ENCODE data around the gene SKOR1. TPM values are rescaled to one million over a fixed set of nuclear protein-coding genes. Genes with fewer than 3 reads are reported as not detected.

Gene SKOR1
- total and polyA plus RNA-seq, 2 of the 13 experiments (the other 11 are each of a cell fraction or from before 2014, with no cell fraction given) = 0.09 to 0.11 TPM

DNA sequence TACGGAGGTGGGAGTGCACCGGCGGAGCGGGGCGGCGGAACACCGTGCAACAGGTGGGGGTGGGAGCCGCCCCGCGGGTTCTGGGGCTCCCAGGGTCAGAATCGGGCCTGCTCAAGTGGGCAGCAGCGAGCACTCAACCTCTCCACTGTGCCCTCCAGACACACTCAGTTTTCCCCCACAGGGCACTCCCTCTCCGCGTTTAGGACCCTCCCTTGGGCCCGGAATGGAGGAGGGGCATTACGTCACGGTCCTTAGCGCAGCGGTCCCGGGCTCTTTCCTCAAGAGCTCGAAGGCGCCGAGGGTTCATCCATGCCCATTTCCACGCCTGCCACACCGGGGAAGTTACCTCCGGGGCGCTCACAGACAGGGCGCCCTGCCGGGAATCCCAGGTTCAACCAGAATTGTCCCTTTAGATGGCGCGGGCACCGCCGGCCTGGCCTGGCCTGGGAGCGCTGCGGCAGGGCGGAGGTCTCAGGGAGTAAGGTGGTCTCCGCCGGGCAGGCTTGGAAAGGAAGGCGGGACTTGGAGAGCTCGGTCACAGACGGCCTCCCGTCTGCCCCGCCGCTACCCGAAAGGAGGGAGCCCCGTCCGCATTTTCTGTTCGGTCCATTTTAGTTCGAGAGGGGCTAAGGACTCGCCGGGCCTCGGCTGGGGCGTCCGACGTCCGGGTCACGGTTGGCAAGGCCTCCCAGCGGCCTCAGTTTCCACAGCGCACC is 9.4 kb downstream of the SKOR1 start:
- no peaks in the 10 kb centered on the region for H4K20me1 ChIP-seq (ENCODE audit: insufficient read depth, low read length)
- H3K27ac ChIP-seq (ENCODE audit: extremely low read length, insufficient read depth, low read length) = no peak overlapping the region
- H3K4me1 ChIP-seq (ENCODE audit: insufficient read depth, low read length) = peaks cover 52% of the 10 kb centered on the region
- intact Hi-C loops (cut with micrococcal nuclease; ENCODE audit: unreplicated experiment) = loop anchor here (5.0 kb wide), 2 partner anchors 292 to 527 kb away; partner anchors contain the start of gene MAP2K5
- H3K9me3 ChIP-seq (ENCODE audit: low read length) = no peaks in the 10 kb centered on the region
- ATAC-seq (peak; percentile 8; the same call in 2 of the 3 replicates), FAIRE-seq (no peak), DNase-seq (ENCODE audit: low spot score) (no peak)
- no peaks in the 10 kb centered on the region for H3K36me3 ChIP-seq (replicated peaks in 1 of 2; ENCODE audit: control insufficient read depth in 1 of 2, insufficient read depth in 2 of 2, low read length in 2 of 2)
- peak overlapping the region; percentile 85 for H3K4me2 ChIP-seq (ENCODE audit: low read depth, low read length)
- no peak overlapping the region for H2AFZ ChIP-seq (ENCODE audit: low read length)
- BruUV-seq (replicated peaks) = no TSS peak
- H3K27me3 ChIP-seq (ENCODE audit: control insufficient read depth in 1 of 2, insufficient read depth in 2 of 2, low read length in 2 of 2) = peaks cover 5 to 58% of the 10 kb centered on the region in 2 experiments
- H3K9ac ChIP-seq (ENCODE audit: insufficient read depth, low read depth, low read length) = peak overlapping the region; percentile 16; the same call in 1 of the 2 replicates
- in situ Hi-C loops (cut with HindIII; ENCODE audit: extremely low pct_ligation_motif_present, low pct_unique_long_range_greater_than_20kb) = loop anchor here (5.0 to 10.0 kb wide), 2 partner anchors 377 to 890 kb away; no protein-coding TSS in a partner anchor
- CTCF ChIA-PET (ENCODE audit: low intra/inter-chr PET ratio, low total read pairs) = interaction anchor here (4.5 kb wide), 1 partner anchor 379 kb away, joined by 50 read pairs; no protein-coding TSS in a partner anchor
- 12% methylated on average over 26 of the region's 59 CpGs for WGBS (ENCODE audit: low lambda C conversion rate)
- POLR2A ChIA-PET = interaction anchor here (1.2 kb wide), 1 partner anchor 9 kb away, joined by 3 read pairs; no protein-coding TSS in a partner anchor
- peak overlapping the region; percentile 61 to 77 (median 63) for H3K4me3 ChIP-seq (replicated peaks in 1 of 3; ENCODE audit: insufficient read depth in 1 of 3, low read depth in 2 of 3, low read length in 3 of 3)
- H3K79me2 ChIP-seq (ENCODE audit: insufficient read depth, low read length) = no peaks in the 10 kb centered on the region
- TF ChIP-seq ZFY (CRISPR knock-in tag; IDR thresholded peaks at IDR 0.05) (peak; percentile 27; the same call in 1 of the 2 replicates), MTF2 (CRISPR knock-in tag; IDR thresholded peaks at IDR 0.05; ENCODE audit: borderline replicate concordance) (peak; percentile 85), ATF7 (IDR thresholded peaks at IDR 0.05) (peak; percentile 53; the same call in 1 of the 2 replicates), ATF7 (CRISPR knock-in tag; IDR thresholded peaks at IDR 0.05) (no peak), ZNF777 (CRISPR knock-in tag; IDR thresholded peaks at IDR 0.05) (peak; percentile 90), ZNF687 (CRISPR knock-in tag; IDR thresholded peaks at IDR 0.05) (peak; percentile 54; the same call in 1 of the 2 replicates), HOXA5 (CRISPR knock-in tag; IDR thresholded peaks at IDR 0.05) (no peak), ZNF780A (CRISPR knock-in tag; IDR thresholded peaks at IDR 0.05) (no peak), CREB1 (IDR thresholded peaks at IDR 0.05) (peak; percentile 55; the same call in 1 of the 2 replicates), CREB1 (CRISPR knock-in tag; IDR thresholded peaks at IDR 0.05) (no peak), PHF8 (CRISPR knock-in tag; IDR thresholded peaks at IDR 0.05) (0 out of 2 replicates have a peak, but pooled peaks have one; percentile 23), CBX1 (IDR thresholded peaks at IDR 0.05; ENCODE audit: low read depth) (no peak), EZH2 (conservative IDR thresholded peaks at IDR 0.05; ENCODE audit: low read depth, low read length) (peak; percentile 50; the same call in 1 of the 2 replicates), ZBTB39 (CRISPR knock-in tag; IDR thresholded peaks at IDR 0.05) (0 out of 2 replicates have a peak, but pooled peaks have one; percentile 34), GABPB1 (CRISPR knock-in tag; IDR thresholded peaks at IDR 0.05) (peak; percentile 18; the same call in 1 of the 2 replicates), FOXO1 (CRISPR knock-in tag; IDR thresholded peaks at IDR 0.05) (no peak)
- TF ChIP-seq, protein P1, sequence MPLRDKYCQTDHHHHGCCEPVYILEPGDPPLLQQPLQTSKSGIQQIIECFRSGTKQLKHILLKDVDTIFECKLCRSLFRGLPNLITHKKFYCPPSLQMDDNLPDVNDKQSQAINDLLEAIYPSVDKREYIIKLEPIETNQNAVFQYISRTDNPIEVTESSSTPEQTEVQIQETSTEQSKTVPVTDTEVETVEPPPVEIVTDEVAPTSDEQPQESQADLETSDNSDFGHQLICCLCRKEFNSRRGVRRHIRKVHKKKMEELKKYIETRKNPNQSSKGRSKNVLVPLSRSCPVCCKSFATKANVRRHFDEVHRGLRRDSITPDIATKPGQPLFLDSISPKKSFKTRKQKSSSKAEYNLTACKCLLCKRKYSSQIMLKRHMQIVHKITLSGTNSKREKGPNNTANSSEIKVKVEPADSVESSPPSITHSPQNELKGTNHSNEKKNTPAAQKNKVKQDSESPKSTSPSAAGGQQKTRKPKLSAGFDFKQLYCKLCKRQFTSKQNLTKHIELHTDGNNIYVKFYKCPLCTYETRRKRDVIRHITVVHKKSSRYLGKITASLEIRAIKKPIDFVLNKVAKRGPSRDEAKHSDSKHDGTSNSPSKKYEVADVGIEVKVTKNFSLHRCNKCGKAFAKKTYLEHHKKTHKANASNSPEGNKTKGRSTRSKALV (CRISPR knock-in tag; IDR thresholded peaks at IDR 0.05) = peak; percentile 35; the same call in 1 of the 2 replicates

All from HepG2 (cell line).